HCT116 (cell line): Measurements from ENCODE around the gene CARNS1.

Experiments
- CTCF ChIP-seq, 3 experiments: fragments of 200-600 bp in 1 of 3; sonication (generic) in 1 of 3; IDR thresholded peaks in 2 of 3; conservative IDR thresholded peaks in 1 of 3; 2 replicates each; pipeline ENCODE4 v1.5.1; 2012 to 2017; ENCODE audit warnings: low read depth in 2 of 3, low read length in 2 of 3, antibody characterized with exemption in 1 of 3, borderline replicate concordance in 1 of 3, control low read depth in 1 of 3, mild to moderate bottlenecking in 1 of 3, mixed read lengths in 1 of 3, mixed run types in 1 of 3, moderate library complexity in 1 of 3; ENCODE audit not compliant: insufficient read depth in 1 of 3
- EZH2 ChIP-seq: fragments of 200-600 bp; sonication (generic); IDR thresholded peaks from 2 replicates; pipeline ENCODE4 v1.6.1; 2017; ENCODE audit warnings: antibody characterized with exemption, mixed run types
- EZH2phosphoT487 ChIP-seq: fragments of 200-600 bp; IDR thresholded peaks from 2 replicates; pipeline ENCODE4 v1.6.1; 2018; ENCODE audit warnings: antibody characterized with exemption, borderline replicate concordance
- MAX ChIP-seq: IDR thresholded peaks from 2 replicates; pipeline ENCODE4 v1.6.1; 2012
- POLR2AphosphoS5 ChIP-seq: IDR thresholded peaks from 2 replicates; pipeline ENCODE4 v1.6.1; 2011; ENCODE audit warnings: mild to moderate bottlenecking, low read depth, low read length, moderate library complexity
- RAD21 ChIP-seq: IDR thresholded peaks from 2 replicates; pipeline ENCODE4 v1.6.1; 2012; ENCODE audit warnings: low read depth, mild to moderate bottlenecking
- SRF ChIP-seq: IDR thresholded peaks from 2 replicates; pipeline ENCODE4 v1.6.1; 2012; ENCODE audit warnings: low read depth

- TF ChIP-seq EZH2phosphoT487 (no peak), CTCF (IDR thresholded peaks at IDR 0.05 in 2 of 3, conservative IDR thresholded peaks at IDR 0.05 in 1 of 3; ENCODE audit: borderline replicate concordance in 1 of 3, insufficient read depth in 1 of 3, low read depth in 2 of 3, low read length in 2 of 3) (no peak), POLR2AphosphoS5 (no peak), MAX (no peak), SRF (no peak), EZH2 (no peak), RAD21 (no peak)
Observed at GRCh38 chr11:67417425-67417824, 1.9 kb downstream of the CARNS1 start.
